Measurements from ENCODE around the gene ZNF44. TPM values are rescaled to one million over a fixed set of nuclear protein-coding genes. Genes with fewer than 3 reads are reported as not detected.

The ZNF44 gene
- total and polyA plus RNA-seq, 10 donors, result 6.7 to 21.3 (median 13.4) TPM

GRCh38 chr19:12230751-12231733, 63.6 kb downstream of the ZNF44 start:
- WGBS, 5 donors, result 86 to 91% (median 89%) methylated on average over 6 of the region's 6 CpGs
- Histone ChIP-seq H3K9me3 (peaks cover 0 to 63% (median 17%) of the 10 kb centered on the region in 8 donors), H3K4me1 (no peaks in the 10 kb centered on the region), H3K27ac (no peak overlapping the region), H3K4me3 (no peak overlapping the region), H3K27me3 (replicated peaks in 1 of 7) (no peaks in the 10 kb centered on the region), H3K36me3 (peaks cover 0 to 37% (median 0%) of the 10 kb centered on the region in 6 donors)
- no peak for DNase-seq
- intact Hi-C loops (cut with DNase I; ENCODE audit: low total_unique reads), result no loop called here
- TF ChIP-seq CTCF (IDR thresholded peaks at IDR 0.05 in 8 of 11, conservative IDR thresholded peaks at IDR 0.05 in 3 of 11), result no peak
- no peak for TF ChIP-seq POLR2AphosphoS5 (IDR thresholded peaks at IDR 0.05)
- no peak for TF ChIP-seq POLR2A (IDR thresholded peaks at IDR 0.05)

GRCh38 chr19:12229990-12230389, 64.7 kb downstream of the ZNF44 start:
- Histone ChIP-seq H3K27me3 (replicated peaks in 1 of 7) (no peaks in the 10 kb centered on the region), H3K9me3 (peaks cover 0 to 63% (median 11%) of the 10 kb centered on the region in 8 donors), H3K27ac (no peak overlapping the region), H3K36me3 (peaks cover 0 to 45% (median 0%) of the 10 kb centered on the region in 6 donors), H3K4me3 (no peak overlapping the region), H3K4me1 (no peaks in the 10 kb centered on the region)
- DNase-seq, result no peak
- TF ChIP-seq POLR2AphosphoS5 (IDR thresholded peaks at IDR 0.05), result no peak
- TF ChIP-seq POLR2A (IDR thresholded peaks at IDR 0.05), result no peak
- no peak for TF ChIP-seq CTCF (IDR thresholded peaks at IDR 0.05 in 8 of 11, conservative IDR thresholded peaks at IDR 0.05 in 3 of 11)
- 90 to 96% (median 91%) methylated on average over 3 of the region's 3 CpGs for WGBS, 5 donors
- intact Hi-C loops (cut with DNase I; ENCODE audit: low total_unique reads), result no loop called here

GRCh38 chr19:12224676-12225075, 70.0 kb downstream of the ZNF44 start:
- peak in 1 of 3 donors; percentile 3 for TF ChIP-seq POLR2AphosphoS5 (IDR thresholded peaks at IDR 0.05)
- no peak for TF ChIP-seq POLR2A (IDR thresholded peaks at IDR 0.05)
- WGBS, 5 donors, result 83 to 94% (median 89%) methylated on average over 6 of the region's 6 CpGs
- intact Hi-C loops (cut with DNase I; ENCODE audit: low total_unique reads), result no loop called here
- Histone ChIP-seq H3K27me3 (replicated peaks in 1 of 7) (no peaks in the 10 kb centered on the region), H3K27ac (peak overlapping the region in 3 of 8 donors; percentile 31 to 39 (median 39)), H3K9me3 (peaks cover 0 to 73% (median 25%) of the 10 kb centered on the region in 8 donors), H3K36me3 (peaks cover 0 to 32% (median 0%) of the 10 kb centered on the region in 6 donors), H3K4me1 (no peaks in the 10 kb centered on the region), H3K4me3 (no peak overlapping the region)
- no peak for DNase-seq

- H3K36me3 ChIP-seq, result peaks cover 0 to 27% (median 0%) of the 10 kb centered on the region in 6 donors
- intact Hi-C loops (cut with DNase I; ENCODE audit: low total_unique reads), result no loop called here
- no peak for TF ChIP-seq POLR2A (IDR thresholded peaks at IDR 0.05)
- TF ChIP-seq CTCF (IDR thresholded peaks at IDR 0.05 in 8 of 11, conservative IDR thresholded peaks at IDR 0.05 in 3 of 11), result no peak
- TF ChIP-seq POLR2AphosphoS5 (IDR thresholded peaks at IDR 0.05), result no peak
- no peak overlapping the region for H3K27ac ChIP-seq
- no peak for DNase-seq
- WGBS, 5 donors, result 76 to 97% (median 86%) methylated on average over 1 of the region's 1 CpG
- H3K9me3 ChIP-seq, result peaks cover 0 to 80% (median 40%) of the 10 kb centered on the region in 8 donors
- H3K4me3 ChIP-seq, result no peak overlapping the region
- no peaks in the 10 kb centered on the region for H3K4me1 ChIP-seq
- no peaks in the 10 kb centered on the region for H3K27me3 ChIP-seq (replicated peaks in 1 of 7)
These were observed 71.6 kb downstream of the ZNF44 start for GRCh38 chr19:12222980-12223630.

Other genes starting within 250 kb of the ZNF44 start
- gene ZNF878, start 241.9 kb downstream of the ZNF44 start, total RNA-seq, result under 1 TPM in 2 of 7 donors, not detected in 5; 0.20 to 0.36 TPM
- gene ZNF878, start 241.9 kb downstream of the ZNF44 start, polyA plus RNA-seq, result under 1 TPM in 2 of 3 donors, not detected in 1; 0.05 to 0.10 TPM
- gene ZNF844, start 230.2 kb downstream of the ZNF44 start, total RNA-seq, result 10 to 100 TPM in 3 of 7 donors, 1 to 10 TPM in 4; 7.1 to 14.5 (median 9.9) TPM
- gene ZNF844, start 230.2 kb downstream of the ZNF44 start, polyA plus RNA-seq, result 1 to 10 TPM; 2.0 to 3.9 (median 2.7) TPM
- gene ZNF20, start 154.5 kb downstream of the ZNF44 start, total RNA-seq, result 1 to 10 TPM; 3.1 to 5.5 (median 4.1) TPM
- gene ZNF20, start 154.5 kb downstream of the ZNF44 start, polyA plus RNA-seq, result 1 to 10 TPM; 2.0 to 2.8 (median 2.7) TPM
- 1 to 10 TPM; 4.0 to 7.9 (median 5.6) TPM for gene ZNF625, start 138.1 kb downstream of the ZNF44 start, total RNA-seq
- gene ZNF625, start 138.1 kb downstream of the ZNF44 start, polyA plus RNA-seq, result 1 to 10 TPM; 1.2 to 3.6 (median 2.0) TPM
- gene ZNF136, start 131.8 kb downstream of the ZNF44 start, total RNA-seq, result 10 to 100 TPM; 16.3 to 20.1 (median 17.8) TPM
- gene ZNF136, start 131.8 kb downstream of the ZNF44 start, polyA plus RNA-seq, result 1 to 10 TPM; 5.5 to 7.4 (median 5.6) TPM
- gene ZNF563, start 38.8 kb upstream of the ZNF44 start, total RNA-seq, result 1 to 10 TPM; 3.5 to 9.6 (median 5.9) TPM
- gene ZNF563, start 38.8 kb upstream of the ZNF44 start, polyA plus RNA-seq, result 1 to 10 TPM; 1.6 to 3.2 (median 2.3) TPM
- gene ZNF442, start 70.8 kb upstream of the ZNF44 start, total RNA-seq, result 1 to 10 TPM; 1.6 to 6.1 (median 3.8) TPM
- gene ZNF442, start 70.8 kb upstream of the ZNF44 start, polyA plus RNA-seq, result 1 to 10 TPM in 1 of 3 donors, under 1 TPM in 2; 0.48 to 1.5 (median 0.54) TPM
- 10 to 100 TPM in 1 of 7 donors, 1 to 10 TPM in 6; 6.3 to 12.8 (median 7.6) TPM for gene ZNF799, start 106.4 kb upstream of the ZNF44 start, total RNA-seq
- 1 to 10 TPM; 3.2 to 4.4 (median 4.0) TPM for gene ZNF799, start 106.4 kb upstream of the ZNF44 start, polyA plus RNA-seq
- gene ZNF443, start 146.1 kb upstream of the ZNF44 start, total RNA-seq, result 1 to 10 TPM; 2.7 to 9.7 (median 4.5) TPM
- 1 to 10 TPM; 1.4 to 2.0 (median 1.9) TPM for gene ZNF443, start 146.1 kb upstream of the ZNF44 start, polyA plus RNA-seq
- gene ZNF709, start 189.9 kb upstream of the ZNF44 start, total RNA-seq, result 1 to 10 TPM; 3.9 to 6.8 (median 4.2) TPM
- 1 to 10 TPM; 1.1 to 1.4 (median 1.3) TPM for gene ZNF709, start 189.9 kb upstream of the ZNF44 start, polyA plus RNA-seq